ENCODE data around the gene TMEM131L. TPM values are rescaled to one million over a fixed set of nuclear protein-coding genes. Genes with fewer than 3 reads are reported as not detected.

TMEM131L gene
- total RNA-seq, 1 experiment from 2014 or later: 14.6 TPM

DNA sequence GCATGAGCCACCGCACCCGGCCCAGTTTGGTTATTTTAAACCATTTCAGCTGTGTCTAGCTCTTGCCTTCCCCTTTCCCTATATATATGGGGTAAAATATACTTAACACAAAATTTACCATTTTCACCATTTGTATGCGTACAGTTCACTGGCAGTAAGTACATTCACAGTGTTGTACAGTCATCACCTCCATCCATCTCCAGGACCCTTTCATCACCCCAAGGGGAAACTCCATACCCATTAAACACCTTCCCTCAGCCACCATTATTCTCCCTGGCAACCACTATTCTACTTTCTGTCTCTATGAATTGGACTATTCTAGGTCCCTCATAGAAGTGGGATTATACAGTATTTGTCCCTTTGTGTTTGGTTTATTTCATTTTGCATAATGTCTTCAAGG, 106.4 kb downstream of the TMEM131L start:
- no peak overlapping the region for H3K27ac ChIP-seq (ENCODE audit: insufficient read length, low read depth, low read length)
- H3K18ac ChIP-seq (ENCODE audit: insufficient read length, low read depth, low read length): no peak overlapping the region
- H4K20me1 ChIP-seq (ENCODE audit: control insufficient read depth, insufficient read depth, insufficient read length): no peaks in the 10 kb centered on the region
- no peak overlapping the region for H3K14ac ChIP-seq (ENCODE audit: insufficient read depth, low read length)
- H3K27me3 Mint-ChIP-seq (ENCODE audit: low read depth): no peaks in the 10 kb centered on the region
- no peaks in the 10 kb centered on the region for H3K23me2 ChIP-seq (ENCODE audit: insufficient read length, low read depth, low read length, poor library complexity, severe bottlenecking)
- no peak overlapping the region for H2AFZ ChIP-seq (ENCODE audit: low read length)
- H3K9me3 Mint-ChIP-seq: no peaks in the 10 kb centered on the region
- no peak overlapping the region for H4K91ac ChIP-seq (ENCODE audit: insufficient read length, low read depth, low read length)
- H2BK120ac ChIP-seq (ENCODE audit: low read depth, low read length, poor library complexity, severe bottlenecking): no peak overlapping the region
- H3K4me3 Mint-ChIP-seq: no peak overlapping the region
- H3T11ph ChIP-seq (ENCODE audit: low read length): no peak overlapping the region
- H3K4me2 ChIP-seq (ENCODE audit: insufficient read depth, insufficient read length, low read length): no peak overlapping the region
- peaks cover 0 to 1% (median 0%) of the 10 kb centered on the region in 3 experiments; a peak in 5 of 7 replicates for H3K36me3 Mint-ChIP-seq (ENCODE audit: insufficient read depth in 1 of 3, low read depth in 3 of 3)
- no peak overlapping the region for H3K23ac ChIP-seq (ENCODE audit: insufficient read length, low read depth, low read length)
- no peak overlapping the region for H3K9ac ChIP-seq (ENCODE audit: extremely low read depth, insufficient read length, low read length)
- no peak overlapping the region for H3K56ac ChIP-seq (ENCODE audit: insufficient read length, low read depth, low read length)
- H3K4me1 ChIP-seq (ENCODE audit: insufficient read depth, low read length): no peaks in the 10 kb centered on the region; the same call in 1 of the 2 replicates
- H3K27me3 ChIP-seq (ENCODE audit: insufficient read depth, low read length): no peaks in the 10 kb centered on the region
- no peak overlapping the region for H4K8ac ChIP-seq (replicated peaks; ENCODE audit: insufficient read length, low read depth, low read length)
- H2AK5ac ChIP-seq (ENCODE audit: insufficient read length, low read length): no peak overlapping the region
- H2BK15ac ChIP-seq (ENCODE audit: low read depth, low read length): no peak overlapping the region
- H2BK20ac ChIP-seq (ENCODE audit: low read depth, low read length, poor library complexity, severe bottlenecking): no peak overlapping the region
- H3K4me1 Mint-ChIP-seq: peaks cover 11 to 16% of the 10 kb centered on the region in 2 experiments; a peak in 3 of 4 replicates
- no CpG with 5 or more reads among the region's 3 CpGs for WGBS (ENCODE audit: extremely low coverage, insufficient read length, low lambda C conversion rate)
- H3K9me3 ChIP-seq (ENCODE audit: control insufficient read depth, low read depth, low read length): no peaks in the 10 kb centered on the region
- TF ChIP-seq CTCF (conservative IDR thresholded peaks at IDR 0.05): no peak
- no peak overlapping the region for H3K4ac ChIP-seq (ENCODE audit: low read depth, low read length)
- H3K79me2 ChIP-seq (ENCODE audit: insufficient read depth, low read length): no peaks in the 10 kb centered on the region
- DNase-seq: no peak
- H4K5ac ChIP-seq (ENCODE audit: insufficient read length, low read depth, low read length): no peak overlapping the region
- no peak overlapping the region for H2BK12ac ChIP-seq (ENCODE audit: insufficient read length, low read depth, low read length)
- H3K79me1 ChIP-seq (ENCODE audit: insufficient read depth, low read depth, low read length, poor library complexity, severe bottlenecking): no peaks in the 10 kb centered on the region
- no peak overlapping the region for H2BK5ac ChIP-seq (ENCODE audit: insufficient read length, low read length)
- H3K27ac Mint-ChIP-seq: peak overlapping the region in 1 of 3 experiments; percentile 31; a peak in 1 of 7 replicates

Measured in H9 (cell line).